Muscle of back (tissue), 11 donors: ENCODE measurements around the gene SPECC1L. TPM values are rescaled to one million over a fixed set of nuclear protein-coding genes. Genes with fewer than 3 reads are reported as not detected.

Source experiments
- DNase-seq, 3 donors: peaks; one replicate each; pipeline versions ENCODE4 v3.0.0 to v3.0.0-alpha.2; 2013
- polyA plus RNA-seq, 10 donors: library from polyadenylated mRNA; unstranded; fragments of 120-200 nt; gene quantifications; one replicate each; pipeline ENCODE4 v1.2.1, GENCODE V29; 2013; ENCODE audit not compliant: insufficient read length in 10 of 10

SPECC1L gene
- polyA plus RNA-seq, 10 donors = 24.9 to 32.4 (median 27.7) TPM

DNA sequence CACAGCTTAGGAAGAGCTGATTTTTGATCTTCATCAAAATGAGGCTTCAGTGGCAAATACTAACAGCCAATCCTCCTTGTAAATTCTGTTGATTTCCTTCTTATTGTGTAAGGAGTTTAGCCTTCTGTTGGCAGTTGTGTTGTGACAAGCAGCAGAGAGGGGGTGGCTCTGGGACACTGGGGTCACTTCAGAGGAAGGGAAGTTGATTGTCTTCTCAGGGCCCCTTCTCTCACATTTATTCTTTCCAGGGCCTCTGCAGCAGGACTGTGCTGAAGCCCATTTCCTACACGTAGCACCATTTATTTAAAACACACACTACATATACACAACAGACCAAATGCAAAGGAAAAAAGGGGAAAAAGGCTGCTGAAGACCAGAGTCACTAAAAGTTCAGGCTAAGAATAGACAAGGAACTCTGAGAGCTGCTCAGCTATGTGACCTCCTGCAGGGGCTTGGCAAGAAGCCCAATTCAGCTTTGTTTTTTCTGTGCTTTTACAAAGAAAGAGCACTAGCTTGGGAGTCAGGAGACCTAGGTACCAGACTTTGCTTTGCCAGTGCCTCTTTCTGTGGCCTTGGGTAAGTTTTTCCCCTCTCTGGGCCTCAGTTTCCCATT lies 196.2 kb downstream of the SPECC1L start:
- peak; percentile 71 to 87 (median 82) for DNase-seq

DNA sequence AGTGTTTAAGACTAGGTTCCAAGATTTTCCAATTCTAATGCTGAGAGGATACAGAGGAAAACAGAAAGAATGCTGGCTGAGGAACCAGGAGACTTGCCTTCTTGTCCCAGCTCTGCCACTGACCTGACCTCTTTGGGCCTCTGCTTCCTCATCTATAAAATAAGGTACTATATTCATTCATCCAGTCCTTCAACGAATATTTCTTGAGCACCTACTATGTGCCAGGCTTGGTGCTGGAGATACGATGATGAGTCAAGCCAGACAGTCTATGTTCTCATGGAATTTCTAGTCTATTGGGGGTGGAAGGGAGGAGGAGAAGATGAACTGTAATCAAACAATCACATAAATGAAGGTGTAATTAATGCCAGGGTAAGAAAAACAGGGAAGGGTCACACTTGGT lies 196.7 kb downstream of the SPECC1L start:
- no peak for DNase-seq

Other genes starting within 250 kb of the SPECC1L start
- gene SUSD2, start 89.3 kb upstream of the SPECC1L start, polyA plus RNA-seq = 1 to 10 TPM in 2 of 10 donors, under 1 TPM in 8; 0.31 to 2.0 (median 0.66) TPM
- 10 to 100 TPM in 6 of 10 donors, 1 to 10 TPM in 4; 8.1 to 17.8 (median 10.3) TPM for gene GGT5, start 25.7 kb upstream of the SPECC1L start, polyA plus RNA-seq
- 10 to 100 TPM in 4 of 10 donors, 1 to 10 TPM in 6; 7.1 to 13.1 (median 9.8) TPM for gene ADORA2A, start 156.8 kb downstream of the SPECC1L start, polyA plus RNA-seq
- 1 to 10 TPM in 2 of 10 donors, under 1 TPM in 8; 0.13 to 1.4 (median 0.51) TPM for gene UPB1, start 224.5 kb downstream of the SPECC1L start, polyA plus RNA-seq